Stimulated activated CD4-positive, alpha-beta T cell treated with anti-CD3 and anti-CD28 coated beads, Interleukin-1b, Interleukin-23, amount 100 ng/mL, for 1 hour (primary cell): ENCODE data around the gene OFD1.

ENCODE experiments used
- DNase-seq, 2 donors: peaks; one replicate each; pipeline ENCODE4 v3.0.0-alpha.2; 2020; ENCODE audit warnings: low read depth in 2 of 2

OFD1 gene

GRCh38 chrX:13793897-13794296 is 59.3 kb downstream of the OFD1 start:
- DNase-seq = no peak

DNA sequence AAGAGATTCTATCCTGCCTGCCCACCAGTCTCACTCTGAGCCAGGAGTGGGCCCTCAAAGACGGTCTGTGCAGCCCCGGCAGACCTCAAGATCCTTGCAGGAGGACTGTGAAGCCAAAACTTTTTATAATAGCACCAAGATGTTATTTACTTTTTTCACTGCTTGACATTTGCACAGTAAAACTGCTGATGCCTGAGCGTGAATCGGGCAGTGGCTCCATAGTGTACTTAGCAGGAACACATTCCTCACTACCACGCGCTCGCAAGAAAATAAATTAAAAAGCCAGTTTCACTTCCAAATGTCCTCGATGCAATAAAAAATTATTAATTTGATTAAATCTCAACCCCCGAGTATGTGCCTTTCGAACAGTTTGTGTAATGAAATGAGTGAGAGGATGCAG is 59.9 kb downstream of the OFD1 start:
- DNase-seq = no peak

DNA sequence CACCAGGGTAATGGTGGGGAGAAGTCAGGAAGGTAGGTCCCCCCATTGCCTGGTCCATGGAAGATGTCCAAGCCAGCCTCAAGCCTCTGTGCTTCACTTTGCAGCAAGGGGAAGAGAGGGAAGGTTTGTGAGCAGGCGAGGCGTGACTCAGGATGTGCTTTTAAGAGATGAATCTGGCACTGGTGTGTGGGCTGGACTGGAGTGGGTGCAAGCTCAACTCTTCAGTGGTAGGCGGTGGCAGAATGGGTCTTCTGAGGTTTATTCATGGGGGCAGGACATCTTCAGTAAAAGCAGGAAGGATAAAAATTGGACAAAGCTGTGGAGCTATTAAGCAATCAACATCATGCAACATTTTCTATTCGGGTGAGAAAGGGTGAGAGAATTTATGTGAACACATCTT is 63.0 kb downstream of the OFD1 start:
- no peak for DNase-seq

GRCh38 chrX:13798184-13798583 is 63.6 kb downstream of the OFD1 start:
- DNase-seq = no peak

DNA sequence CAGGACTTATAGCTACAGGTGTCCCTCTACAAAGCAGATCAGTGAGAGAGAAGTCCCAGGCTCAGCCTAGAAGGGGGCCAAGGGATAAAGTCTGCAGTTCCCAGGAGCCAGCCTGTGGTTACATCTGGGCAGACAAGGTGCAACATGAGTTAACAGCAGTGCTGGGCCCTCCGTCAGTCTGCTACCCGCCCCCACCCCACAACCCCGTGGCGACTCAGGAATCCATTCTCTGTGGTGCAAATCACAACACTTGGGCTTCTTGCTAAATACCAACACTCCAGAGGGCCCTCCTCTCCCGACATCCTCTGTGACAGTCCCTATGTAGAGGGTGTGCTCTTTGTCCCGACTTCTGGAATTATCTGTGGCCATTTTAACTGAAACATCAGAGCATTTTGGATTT is 68.6 kb downstream of the OFD1 start:
- no peak for DNase-seq

DNA sequence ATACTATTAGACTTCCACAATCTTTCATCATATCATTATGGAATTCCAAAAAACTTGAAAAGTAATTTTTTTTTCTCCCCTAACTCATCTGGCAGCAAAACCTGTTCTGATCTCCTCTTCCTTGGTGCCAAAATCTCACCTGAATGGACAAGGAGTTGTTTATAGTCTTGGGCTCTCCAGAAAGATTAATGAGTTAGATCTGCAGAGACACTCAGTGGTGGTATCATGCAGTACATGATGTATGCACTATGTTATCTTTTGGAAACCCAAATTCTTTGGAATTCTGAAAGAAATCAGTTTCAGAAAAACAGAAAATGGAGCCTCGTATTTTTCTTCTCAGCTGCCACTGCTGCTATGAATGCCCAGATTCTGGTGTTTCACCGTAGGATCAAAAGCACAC is 70.7 kb downstream of the OFD1 start:
- no peak for DNase-seq

DNA sequence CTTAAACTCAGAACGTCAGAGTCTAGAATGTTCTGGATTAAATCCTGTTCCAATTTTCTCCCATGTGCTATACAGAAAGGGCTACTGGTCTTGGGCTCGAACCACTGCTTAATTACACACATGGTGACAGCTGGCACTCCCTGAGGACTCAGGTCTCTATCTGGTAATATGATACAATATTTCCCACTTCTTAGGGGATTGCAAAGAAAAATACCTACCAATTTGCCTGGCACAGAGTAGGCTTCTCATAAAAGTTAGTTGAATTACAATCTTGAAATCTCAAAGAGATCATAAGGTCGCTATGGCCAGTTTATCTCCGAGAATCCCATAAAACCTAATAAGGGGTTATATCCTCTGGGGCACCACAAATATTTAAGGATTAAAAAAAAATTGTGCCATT is 73.7 kb downstream of the OFD1 start:
- DNase-seq = no peak

DNA sequence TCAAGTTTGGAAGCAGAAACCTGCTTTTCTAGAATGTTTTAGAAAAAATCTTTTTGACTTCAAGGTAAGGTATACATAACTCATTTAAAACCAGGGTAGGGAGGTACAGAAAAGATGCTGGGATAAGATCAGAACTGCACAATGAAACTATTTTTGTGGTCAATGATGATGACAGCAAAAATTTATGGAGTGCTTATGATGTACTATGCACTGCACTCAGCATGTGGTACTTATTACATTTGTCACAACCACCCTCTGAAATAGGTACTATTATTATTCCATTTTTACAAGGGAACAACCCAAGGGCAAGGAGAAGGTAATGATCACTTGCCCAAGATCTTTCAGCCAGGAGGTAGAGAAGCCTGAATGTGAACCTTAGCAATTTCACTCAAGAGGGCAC is 74.3 kb downstream of the OFD1 start:
- DNase-seq = no peak

- no peak for DNase-seq
Observed at GRCh38 chrX:13815664-13816063, 81.1 kb downstream of the OFD1 start.

DNA sequence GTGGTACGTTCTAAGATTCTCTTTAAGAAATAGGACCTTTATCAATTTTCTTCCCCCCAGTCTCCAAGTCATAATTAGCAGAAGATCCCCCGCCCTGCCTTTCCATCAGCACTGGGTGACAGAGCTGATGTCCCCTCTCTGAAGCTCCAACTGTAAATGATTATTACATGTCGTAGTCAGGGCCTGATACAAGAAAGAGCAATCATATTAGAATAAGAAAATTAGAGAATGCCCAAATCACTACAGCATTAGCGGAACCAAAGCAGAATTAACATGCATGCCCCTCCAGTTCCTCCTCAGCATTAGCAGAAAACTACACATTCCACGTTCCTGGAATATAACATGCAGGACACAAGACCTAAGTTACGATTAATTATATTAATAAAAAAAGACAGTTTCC is 81.6 kb downstream of the OFD1 start:
- no peak for DNase-seq

DNA sequence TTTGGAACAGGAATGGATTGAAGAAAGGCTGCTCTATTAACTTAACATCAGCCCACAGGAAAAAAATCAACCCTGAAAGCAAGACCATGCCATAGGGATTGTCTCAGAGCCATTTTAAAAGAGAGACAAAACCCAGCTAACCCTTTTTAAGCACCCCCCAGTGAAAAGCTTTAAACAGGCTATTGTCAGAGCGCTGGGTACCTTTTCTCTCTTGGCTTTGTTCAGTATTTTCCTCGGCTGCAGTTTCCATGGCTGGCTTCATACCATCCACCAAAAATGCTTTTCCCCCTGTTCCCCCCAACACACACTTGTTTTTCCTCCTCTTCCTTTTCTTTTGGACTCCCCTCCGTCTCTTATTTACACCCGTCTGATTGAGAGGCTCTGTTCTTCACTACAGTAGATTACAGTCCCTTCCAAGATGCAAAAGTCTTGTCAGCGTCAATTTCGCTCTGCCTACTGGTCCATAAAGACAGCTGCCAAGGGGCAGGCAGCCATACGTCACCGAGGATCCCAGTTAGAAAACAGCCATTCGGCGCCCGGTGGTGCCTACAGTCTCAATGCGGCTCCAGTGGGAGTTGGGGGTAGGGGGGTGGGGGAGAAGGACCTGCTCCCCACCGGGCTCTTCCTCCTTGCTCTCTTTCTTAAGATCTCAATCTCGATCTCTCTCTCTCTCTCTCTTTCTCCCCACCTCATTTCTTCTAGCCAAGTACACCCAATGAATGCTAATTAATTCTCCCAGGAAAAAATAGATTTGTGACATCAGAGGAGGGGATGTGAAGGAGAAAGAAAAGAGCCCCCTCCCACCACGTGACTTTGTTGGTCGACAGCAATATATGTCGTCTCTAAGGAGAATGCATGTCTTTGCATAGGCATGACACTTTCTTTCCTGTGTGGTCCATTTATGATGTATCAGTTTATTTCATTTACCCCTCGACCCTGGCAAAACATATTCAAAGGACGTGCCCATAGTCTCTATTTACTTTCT is 82.4 kb downstream of the OFD1 start, which contains the start of gene GPM6B:
TSS of gene GPM6B (minus strand) at position 451 of the 985 bp plus-strand sequence. CDS start at position 262, 189 bp downstream.
- DNase-seq = no peak
